HG02885 (cell line): ENCODE data around the gene GAS6.

Source experiments
- ATAC-seq: cut with Tn5 transposase; IDR thresholded peaks from one replicate; pipeline ENCODE4 v1.9.1; 2021; ENCODE audit warnings: mild to moderate bottlenecking; ENCODE audit not compliant: unreplicated experiment, poor library complexity

Gene GAS6

GRCh38 chr13:113813070-113813748 lies 50.7 kb downstream of the GAS6 start:
- ATAC-seq: no peak

- ATAC-seq: no peak
Measured at GRCh38 chr13:113812178-113813040, 51.5 kb downstream of the GAS6 start.

GRCh38 chr13:113811081-113811928 lies 52.6 kb downstream of the GAS6 start:
- no peak for ATAC-seq

- ATAC-seq: no peak
Measured at GRCh38 chr13:113810640-113811039, 53.2 kb downstream of the GAS6 start.

- ATAC-seq: no peak
Measured at GRCh38 chr13:113809934-113810333, 53.9 kb downstream of the GAS6 start.

GRCh38 chr13:113808058-113808834 lies 55.6 kb downstream of the GAS6 start:
- ATAC-seq: no peak

GRCh38 chr13:113806526-113806925 lies 57.4 kb downstream of the GAS6 start:
- no peak for ATAC-seq

GRCh38 chr13:113806104-113806471 lies 57.8 kb downstream of the GAS6 start:
- ATAC-seq: no peak

GRCh38 chr13:113805431-113806103 lies 58.3 kb downstream of the GAS6 start:
- no peak for ATAC-seq

- no peak for ATAC-seq
Measured at GRCh38 chr13:113804703-113805430, 59.0 kb downstream of the GAS6 start.

- ATAC-seq: no peak
Measured at GRCh38 chr13:113804017-113804702, 59.7 kb downstream of the GAS6 start.

GRCh38 chr13:113803409-113804016 lies 60.4 kb downstream of the GAS6 start:
- ATAC-seq: no peak

- no peak for ATAC-seq
Measured at GRCh38 chr13:113802761-113803160, 61.1 kb downstream of the GAS6 start.

GRCh38 chr13:113802090-113802531 lies 61.8 kb downstream of the GAS6 start:
- ATAC-seq: no peak

GRCh38 chr13:113801289-113801961 lies 62.5 kb downstream of the GAS6 start:
- no peak for ATAC-seq

GRCh38 chr13:113800576-113800926 lies 63.3 kb downstream of the GAS6 start:
- ATAC-seq: no peak

GRCh38 chr13:113798200-113798811 lies 65.6 kb downstream of the GAS6 start:
- no peak for ATAC-seq
